Fibroblast of lung (primary cell): ENCODE results near the gene TAS2R38. TPM values are rescaled to one million over a fixed set of nuclear protein-coding genes. Genes with fewer than 3 reads are reported as not detected.
"Not testable (repeated sequence)": the region's sequence is repeated elsewhere in the genome, so short reads cannot be mapped to it uniquely, and the experiment has no call there.

Experiments
- DNase-seq, 2 donors: peaks; one replicate each; pipeline versions ENCODE4 v3.0.0 to v3.0.0-alpha.2; 2010; ENCODE audit warnings: low read depth in 2 of 2
- H2AFZ ChIP-seq: 2 replicates; pipeline ENCODE4 v1.5.1; 2012; ENCODE audit warnings: low read length, control low read depth, inconsistent platforms
- H3K27ac ChIP-seq: 2 replicates; pipeline ENCODE4 v1.5.1; 2011; ENCODE audit warnings: low read length, control low read depth; ENCODE audit not compliant: insufficient read depth
- H3K27me3 ChIP-seq: 2 replicates; pipeline ENCODE4 v1.5.1; 2011; ENCODE audit warnings: mild to moderate bottlenecking, low read length; ENCODE audit not compliant: control insufficient read depth, insufficient read depth
- H3K36me3 ChIP-seq: 2 replicates; pipeline ENCODE4 v1.5.1; 2011; ENCODE audit warnings: low read length; ENCODE audit not compliant: control insufficient read depth, insufficient read depth
- H3K4me1 ChIP-seq: 2 replicates; pipeline ENCODE4 v1.5.1; 2011; ENCODE audit warnings: low read length; ENCODE audit not compliant: control insufficient read depth, insufficient read depth; ENCODE audit errors: extremely low read depth
- H3K4me2 ChIP-seq: 2 replicates; pipeline ENCODE4 v1.5.1; 2011; ENCODE audit warnings: low read length, control low read depth; ENCODE audit not compliant: insufficient read depth; ENCODE audit errors: extremely low read depth
- H3K4me3 ChIP-seq, 4 experiments: fragments of 200-600 bp in 1 of 4; sonication (generic) in 1 of 4; replicated peaks in 1 of 4; 2 replicates each; pipeline ENCODE4 v1.5.1; 2011 to 2016; ENCODE audit warnings: low read length in 4 of 4, low read depth in 3 of 4, mild to moderate bottlenecking in 3 of 4, control low read depth in 2 of 4, inconsistent platforms in 1 of 4, mixed read lengths in 1 of 4; ENCODE audit not compliant: insufficient read depth in 1 of 4; ENCODE audit errors: control extremely low read depth in 1 of 4
- H3K79me2 ChIP-seq: 2 replicates; pipeline ENCODE4 v1.5.1; 2012; ENCODE audit warnings: mild to moderate bottlenecking, low read length, inconsistent platforms; ENCODE audit not compliant: control insufficient read depth, insufficient read depth
- H3K9ac ChIP-seq: 2 replicates; pipeline ENCODE4 v1.5.1; 2011; ENCODE audit warnings: mild to moderate bottlenecking, low read length, control low read depth; ENCODE audit not compliant: insufficient read depth
- H3K9me3 ChIP-seq: 2 replicates; pipeline ENCODE4 v1.5.1; 2012; ENCODE audit warnings: low read depth, low read length; ENCODE audit not compliant: control insufficient read depth, insufficient read depth
- H4K20me1 ChIP-seq: 2 replicates; pipeline ENCODE4 v1.5.1; 2011; ENCODE audit warnings: low read length; ENCODE audit not compliant: control insufficient read depth, insufficient read depth; ENCODE audit errors: extremely low read depth
- EZH2 ChIP-seq: IDR thresholded peaks from 2 replicates; pipeline ENCODE4 v1.5.1; 2012; ENCODE audit warnings: low read length, control low read depth, mild to moderate bottlenecking; ENCODE audit errors: missing control alignments
- polyA plus RNA-seq, 2 donors: library from polyadenylated mRNA; depleted of rRNA in 1 of 2; stranded (reverse) in 1 of 2; unstranded in 1 of 2; fragments of >200 nt; gene quantifications; 2 replicates each; pipeline ENCODE4 v1.2.1, GENCODE V29; 2011 to 2012; ENCODE audit warnings: missing spikeins in 1 of 2
- total RNA-seq: library from RNA; depleted of rRNA; stranded (reverse); fragments of >200 nt; gene quantifications from 2 replicates; pipeline ENCODE4 v1.2.1, GENCODE V29; 2014
- TF ChIP-seq, protein P1 (sequence below), 2 donors: IDR thresholded peaks in 1 of 2; conservative IDR thresholded peaks in 1 of 2; 1 replicate in 1 of 2; 2 replicates in 1 of 2; pipeline ENCODE4 v1.5.1; 2011 to 2012; ENCODE audit warnings: low read length in 2 of 2, control low read depth in 1 of 2, inconsistent platforms in 1 of 2, low read depth in 1 of 2, mild to moderate bottlenecking in 1 of 2

Gene TAS2R38
- total and polyA plus RNA-seq, 2 donors (not counting 1 experiment from before 2014, with no cell fraction given): not detected

DNA sequence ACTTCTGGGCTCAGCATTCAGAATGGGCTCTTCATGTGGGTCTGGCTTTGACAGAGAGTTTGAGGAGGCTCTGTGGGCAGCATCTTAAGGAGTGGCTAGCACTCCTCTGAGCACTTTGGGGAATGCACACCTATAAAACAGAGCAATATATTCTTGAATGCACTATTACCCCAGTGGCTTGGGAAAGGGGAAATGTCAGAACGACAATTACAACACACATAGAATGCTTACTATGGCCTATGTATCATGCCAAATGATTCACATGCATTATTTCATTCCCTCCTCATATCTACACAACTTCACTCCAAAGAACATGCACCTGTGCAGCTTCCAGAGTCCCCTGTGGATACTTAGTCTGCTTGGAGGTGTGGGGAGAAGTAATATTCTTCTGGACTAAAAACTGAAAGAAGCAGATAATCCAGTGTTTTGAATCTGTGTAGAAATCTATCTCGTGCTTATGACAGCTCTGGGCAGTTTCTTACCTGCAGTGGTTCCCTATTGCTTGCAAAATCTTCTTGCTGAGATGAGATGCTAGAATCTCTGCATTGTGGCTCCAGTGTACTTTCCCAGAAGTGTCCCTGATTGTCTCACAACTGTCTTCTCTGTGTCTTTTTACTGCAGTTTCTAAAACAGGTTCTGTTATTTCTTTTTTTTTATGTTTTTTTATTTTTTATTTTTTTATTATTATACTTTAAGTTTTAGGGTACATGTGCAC, 16.6 kb upstream of the TAS2R38 start:
- Histone ChIP-seq H3K4me1 (no peaks in the 10 kb centered on the region), H3K79me2 (no peaks in the 10 kb centered on the region), H3K36me3 (no peaks in the 10 kb centered on the region), H3K4me3 (no peak overlapping the region), H3K9ac (no peak overlapping the region), H3K4me2 (no peak overlapping the region), H3K27me3 (no peaks in the 10 kb centered on the region), H3K27ac (no peak overlapping the region), H4K20me1 (no peaks in the 10 kb centered on the region), H2AFZ (no peak overlapping the region), H3K9me3 (no peaks in the 10 kb centered on the region)
- no peak for DNase-seq
- TF ChIP-seq EZH2: no peak
- TF ChIP-seq, protein P1, sequence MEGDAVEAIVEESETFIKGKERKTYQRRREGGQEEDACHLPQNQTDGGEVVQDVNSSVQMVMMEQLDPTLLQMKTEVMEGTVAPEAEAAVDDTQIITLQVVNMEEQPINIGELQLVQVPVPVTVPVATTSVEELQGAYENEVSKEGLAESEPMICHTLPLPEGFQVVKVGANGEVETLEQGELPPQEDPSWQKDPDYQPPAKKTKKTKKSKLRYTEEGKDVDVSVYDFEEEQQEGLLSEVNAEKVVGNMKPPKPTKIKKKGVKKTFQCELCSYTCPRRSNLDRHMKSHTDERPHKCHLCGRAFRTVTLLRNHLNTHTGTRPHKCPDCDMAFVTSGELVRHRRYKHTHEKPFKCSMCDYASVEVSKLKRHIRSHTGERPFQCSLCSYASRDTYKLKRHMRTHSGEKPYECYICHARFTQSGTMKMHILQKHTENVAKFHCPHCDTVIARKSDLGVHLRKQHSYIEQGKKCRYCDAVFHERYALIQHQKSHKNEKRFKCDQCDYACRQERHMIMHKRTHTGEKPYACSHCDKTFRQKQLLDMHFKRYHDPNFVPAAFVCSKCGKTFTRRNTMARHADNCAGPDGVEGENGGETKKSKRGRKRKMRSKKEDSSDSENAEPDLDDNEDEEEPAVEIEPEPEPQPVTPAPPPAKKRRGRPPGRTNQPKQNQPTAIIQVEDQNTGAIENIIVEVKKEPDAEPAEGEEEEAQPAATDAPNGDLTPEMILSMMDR (conservative IDR thresholded peaks at IDR 0.05 in 1 of 2, IDR thresholded peaks at IDR 0.05 in 1 of 2; ENCODE audit: low read depth in 1 of 2, low read length in 2 of 2): no peak

DNA sequence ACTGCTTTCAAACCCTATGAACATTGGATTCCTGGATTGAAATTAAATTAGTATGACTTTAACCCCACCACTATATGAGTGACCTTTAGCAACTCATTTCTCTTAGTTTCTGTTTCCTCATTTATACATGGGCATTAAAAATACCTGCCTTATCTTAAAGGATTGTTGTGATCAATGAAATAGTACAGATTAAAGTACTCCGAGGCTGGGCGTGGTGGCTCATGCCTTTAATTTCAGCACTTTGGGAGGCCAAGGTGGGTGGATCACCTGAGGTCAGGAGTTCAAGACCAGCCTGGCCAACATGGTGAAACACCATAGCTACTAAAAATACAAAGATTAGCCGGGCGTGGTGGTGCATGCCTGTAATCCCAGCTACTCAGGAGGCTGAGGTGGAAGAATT, 14.2 kb upstream of the TAS2R38 start:
- not testable (repeated sequence) for H3K4me3 ChIP-seq, H3K27ac ChIP-seq, H3K4me2 ChIP-seq, H3K4me1 ChIP-seq, H4K20me1 ChIP-seq, H3K36me3 ChIP-seq, H3K9ac ChIP-seq, H3K79me2 ChIP-seq, DNase-seq, H3K9me3 ChIP-seq, H3K27me3 ChIP-seq, H2AFZ ChIP-seq

DNA sequence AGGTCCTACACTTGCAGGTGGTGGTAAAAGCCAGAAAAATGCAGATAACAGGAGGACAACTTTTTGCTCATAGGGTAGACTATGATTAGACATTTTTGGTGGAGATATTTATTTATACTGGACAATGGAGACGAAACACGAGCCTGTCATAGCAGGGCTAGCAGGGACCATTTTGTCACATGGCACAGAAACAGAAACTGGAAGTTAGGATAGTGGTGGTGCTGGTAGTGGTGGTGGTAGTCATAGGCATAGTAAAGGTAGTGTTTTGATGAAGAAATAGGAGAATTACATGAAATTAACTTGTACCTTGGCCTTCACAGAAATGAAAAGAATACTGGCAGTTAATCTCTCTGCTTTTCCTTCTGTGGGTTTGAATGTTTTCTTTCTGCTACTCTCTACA, 13.3 kb upstream of the TAS2R38 start:
- Histone ChIP-seq H3K27ac (no peak overlapping the region), H2AFZ (no peak overlapping the region), H3K4me2 (no peak overlapping the region), H3K27me3 (no peaks in the 10 kb centered on the region), H3K79me2 (no peaks in the 10 kb centered on the region), H3K36me3 (no peaks in the 10 kb centered on the region), H3K4me1 (no peaks in the 10 kb centered on the region), H3K9ac (no peak overlapping the region), H3K9me3 (no peaks in the 10 kb centered on the region), H3K4me3 (no peak overlapping the region), H4K20me1 (no peaks in the 10 kb centered on the region)
- DNase-seq: no peak
- TF ChIP-seq, protein P1 (conservative IDR thresholded peaks at IDR 0.05 in 1 of 2, IDR thresholded peaks at IDR 0.05 in 1 of 2; ENCODE audit: low read depth in 1 of 2, low read length in 2 of 2): no peak
- no peak for TF ChIP-seq EZH2

DNA sequence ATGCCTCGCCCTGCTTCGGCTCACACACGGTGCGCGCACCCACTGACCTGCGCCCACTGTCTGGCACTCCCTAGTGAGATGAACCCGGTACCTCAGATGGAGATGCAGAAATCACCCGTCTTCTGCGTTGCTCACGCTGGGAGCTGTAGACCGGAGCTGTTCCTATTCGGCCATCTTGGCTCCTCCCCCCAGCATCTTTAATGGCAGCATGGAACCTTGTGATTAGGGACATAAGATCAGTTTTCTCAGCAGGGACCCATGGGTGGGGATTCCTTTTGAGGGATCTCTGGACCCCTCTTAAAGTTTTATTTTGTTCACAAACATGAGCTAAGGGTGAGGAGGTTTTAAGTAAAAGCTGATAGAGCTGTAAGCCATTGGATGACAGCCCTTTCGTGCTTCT, 12.4 kb upstream of the TAS2R38 start:
- not testable (repeated sequence) for H3K4me2 ChIP-seq, H3K79me2 ChIP-seq, H4K20me1 ChIP-seq, H3K27me3 ChIP-seq, H3K4me1 ChIP-seq, H3K9me3 ChIP-seq, H3K9ac ChIP-seq, H3K4me3 ChIP-seq, H3K27ac ChIP-seq, DNase-seq, H3K36me3 ChIP-seq, H2AFZ ChIP-seq
